GM18505 (cell line): ENCODE measurements around the gene HEPACAM2.

Source experiments
- ATAC-seq: cut with Tn5 transposase; IDR thresholded peaks from one replicate; pipeline ENCODE4 v1.9.1; 2021; ENCODE audit not compliant: unreplicated experiment
- POLR2A ChIP-seq: IDR thresholded peaks from 4 replicates; pipeline ENCODE4 v1.6.1; 2011; ENCODE audit warnings: borderline replicate concordance; ENCODE audit not compliant: insufficient read depth, insufficient read length; ENCODE audit errors: extremely low read depth

Gene HEPACAM2

GRCh38 chr7:93226310-93226709, at the start of gene HEPACAM2:
TSS of gene HEPACAM2 (minus strand) at chr7:93226469.
- no peak for ATAC-seq

GRCh38 chr7:93265220-93265619, 39.0 kb upstream of the HEPACAM2 start:
- no peak for ATAC-seq
- no peak for TF ChIP-seq POLR2A

More at GRCh38 chr7:93226310-93226709, at the start of gene HEPACAM2:
- no peak for TF ChIP-seq POLR2A

GRCh38 chr7:93262535-93262934, 36.3 kb upstream of the HEPACAM2 start:
- ATAC-seq = no peak
- no peak for TF ChIP-seq POLR2A

- TF ChIP-seq POLR2A = no peak
- ATAC-seq = no peak
Observed at GRCh38 chr7:93258661-93259060, 32.4 kb upstream of the HEPACAM2 start.

GRCh38 chr7:93249491-93250148, 23.4 kb upstream of the HEPACAM2 start:
- no peak for ATAC-seq
- TF ChIP-seq POLR2A = no peak

GRCh38 chr7:93245525-93246432, 19.5 kb upstream of the HEPACAM2 start:
- TF ChIP-seq POLR2A = no peak

GRCh38 chr7:93242106-93242505, 15.8 kb upstream of the HEPACAM2 start:
- no peak for ATAC-seq

More at GRCh38 chr7:93245525-93246432, 19.5 kb upstream of the HEPACAM2 start:
- ATAC-seq = no peak

GRCh38 chr7:93239824-93240223, 13.6 kb upstream of the HEPACAM2 start:
- no peak for ATAC-seq
- no peak for TF ChIP-seq POLR2A

More at GRCh38 chr7:93242106-93242505, 15.8 kb upstream of the HEPACAM2 start:
- TF ChIP-seq POLR2A = no peak

- no peak for ATAC-seq
- TF ChIP-seq POLR2A = no peak
Observed at GRCh38 chr7:93238748-93239147, 12.5 kb upstream of the HEPACAM2 start.

GRCh38 chr7:93238131-93238530, 11.9 kb upstream of the HEPACAM2 start:
- TF ChIP-seq POLR2A = no peak

GRCh38 chr7:93235541-93235940, 9.3 kb upstream of the HEPACAM2 start:
- ATAC-seq = no peak
- TF ChIP-seq POLR2A = no peak

More at GRCh38 chr7:93238131-93238530, 11.9 kb upstream of the HEPACAM2 start:
- ATAC-seq = no peak

GRCh38 chr7:93232673-93233018, 6.4 kb upstream of the HEPACAM2 start:
- ATAC-seq = peak; percentile 4
- TF ChIP-seq POLR2A = no peak

- TF ChIP-seq POLR2A = peak; percentile 75
- ATAC-seq = peak; percentile 100
Observed at GRCh38 chr7:93231799-93232672, 5.8 kb upstream of the HEPACAM2 start, which contains the start of gene VPS50. TSS of gene VPS50 (plus strand) at chr7:93232366. CDS start at chr7:93232468, 102 bp downstream.
